Mucosa of rectum (tissue), 2 donors: ENCODE data around the gene UBA6.
A peak's percentile ranks its signal among the peaks of the same experiment; 100 is the strongest.

ENCODE experiments used
- H3K27ac ChIP-seq, 2 donors: one replicate each; pipeline ENCODE4 v1.7.0; 2013; ENCODE audit warnings: inconsistent platforms in 2 of 2, low read depth in 2 of 2, low read length in 2 of 2
- H3K27me3 ChIP-seq, 2 donors: one replicate each; pipeline ENCODE4 v1.7.0; 2013; ENCODE audit warnings: low read length in 2 of 2; ENCODE audit not compliant: control insufficient read depth in 2 of 2, insufficient read depth in 2 of 2
- H3K36me3 ChIP-seq, 2 donors: one replicate each; pipeline ENCODE4 v1.7.0; 2013; ENCODE audit warnings: low read length in 2 of 2; ENCODE audit not compliant: control insufficient read depth in 2 of 2, insufficient read depth in 2 of 2
- H3K4me1 ChIP-seq, 2 donors: one replicate each; pipeline ENCODE4 v1.7.0; 2013; ENCODE audit warnings: low read length in 2 of 2, mild to moderate bottlenecking in 1 of 2; ENCODE audit not compliant: control insufficient read depth in 2 of 2, insufficient read depth in 2 of 2
- H3K4me3 ChIP-seq, 2 donors: one replicate each; pipeline ENCODE4 v1.7.0; 2013; ENCODE audit warnings: low read length in 2 of 2
- H3K9ac ChIP-seq, 2 donors: one replicate each; pipeline ENCODE4 v1.7.0; 2013; ENCODE audit warnings: low read length in 2 of 2, low read depth in 1 of 2, mild to moderate bottlenecking in 1 of 2
- H3K9me3 ChIP-seq, 2 donors: one replicate each; pipeline ENCODE4 v1.7.0; 2013; ENCODE audit warnings: low read length in 2 of 2; ENCODE audit not compliant: control insufficient read depth in 2 of 2
- donor health status: healthy.
- donor health status: Normal muscosa, but diverticular disease.

UBA6 gene

GRCh38 chr4:67699603-67700002 is 1.4 kb downstream of the UBA6 start:
- Histone ChIP-seq H3K27me3 (no peaks in the 10 kb centered on the region), H3K4me1 (peaks cover 0 to 3% of the 10 kb centered on the region in 2 donors), H3K9me3 (no peaks in the 10 kb centered on the region), H3K4me3 (peak overlapping the region; percentile 92 to 97), H3K36me3 (peaks cover 0 to 2% of the 10 kb centered on the region in 2 donors), H3K9ac (no peak overlapping the region), H3K27ac (no peak overlapping the region)

DNA sequence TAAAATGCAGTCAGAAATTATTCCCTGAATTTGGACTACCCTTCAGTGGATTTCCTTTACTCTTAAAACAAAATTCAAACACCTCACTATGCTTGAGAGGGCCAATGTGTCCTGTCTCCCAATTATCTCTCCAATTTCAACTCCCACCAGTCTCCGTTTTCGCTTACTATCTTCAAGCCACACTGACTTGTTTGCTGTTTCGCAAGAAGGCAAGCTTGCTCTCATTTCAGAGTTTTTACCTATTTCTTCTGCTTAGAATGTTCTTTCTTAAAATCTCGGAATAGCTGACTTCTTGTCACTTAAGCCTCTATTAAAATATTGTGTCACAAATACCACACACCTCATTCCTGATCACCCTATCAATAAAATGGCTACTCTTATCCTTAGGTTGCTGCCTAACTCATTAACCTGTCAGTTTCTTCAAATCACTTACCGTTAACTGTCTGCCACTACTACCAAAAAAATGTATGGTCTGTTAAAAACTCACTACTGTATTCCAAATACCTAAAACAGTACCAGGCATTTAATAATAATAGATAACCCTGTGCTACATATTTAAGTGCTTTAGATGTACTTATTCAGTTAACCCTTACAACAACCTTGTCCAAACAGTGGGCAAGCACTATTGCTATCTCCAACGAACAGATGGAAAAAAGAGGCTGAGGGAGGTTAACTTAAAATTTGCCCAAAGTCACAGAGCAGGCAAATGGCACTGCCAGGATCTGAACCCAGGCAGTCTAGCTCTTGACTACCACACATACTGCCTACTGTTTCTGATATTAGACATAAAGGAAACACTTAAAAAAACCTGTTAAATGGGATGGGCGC is 2.9 kb downstream of the UBA6 start:
- Histone ChIP-seq H3K4me3 (no peak overlapping the region), H3K9me3 (no peaks in the 10 kb centered on the region), H3K27ac (no peak overlapping the region), H3K9ac (no peak overlapping the region), H3K27me3 (no peaks in the 10 kb centered on the region), H3K36me3 (peaks cover 0 to 3% of the 10 kb centered on the region in 2 donors), H3K4me1 (peaks cover 0 to 3% of the 10 kb centered on the region in 2 donors)

GRCh38 chr4:67696061-67696460 is 4.9 kb downstream of the UBA6 start:
- Histone ChIP-seq H3K36me3 (peaks cover 9 to 15% of the 10 kb centered on the region in 2 donors), H3K9me3 (no peaks in the 10 kb centered on the region), H3K4me1 (peaks cover 0 to 3% of the 10 kb centered on the region in 2 donors), H3K27ac (no peak overlapping the region), H3K9ac (no peak overlapping the region), H3K27me3 (no peaks in the 10 kb centered on the region), H3K4me3 (no peak overlapping the region)

GRCh38 chr4:67694662-67695061 is 6.3 kb downstream of the UBA6 start:
- Histone ChIP-seq H3K4me3 (no peak overlapping the region), H3K9me3 (no peaks in the 10 kb centered on the region), H3K27me3 (no peaks in the 10 kb centered on the region), H3K4me1 (no peaks in the 10 kb centered on the region), H3K27ac (no peak overlapping the region), H3K9ac (no peak overlapping the region), H3K36me3 (peaks cover 9 to 15% of the 10 kb centered on the region in 2 donors)

DNA sequence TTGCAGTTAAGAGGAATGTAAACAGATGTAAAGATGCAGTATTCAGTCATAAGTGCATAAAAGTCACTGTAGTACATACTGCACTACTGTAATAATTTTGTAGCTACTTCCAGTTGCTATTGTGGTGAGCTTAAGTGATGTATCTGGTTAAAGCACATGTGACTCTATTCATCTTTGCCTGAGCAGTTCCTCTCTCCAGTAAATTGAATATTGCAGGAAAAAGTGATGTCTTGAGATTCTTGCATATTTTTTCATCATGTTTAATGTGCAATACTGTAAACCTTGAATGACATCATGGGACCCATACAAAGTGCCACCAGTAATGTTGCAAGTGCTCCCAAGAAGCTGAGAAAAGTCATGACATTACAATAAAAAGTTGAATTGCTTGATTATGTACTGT is 9.6 kb downstream of the UBA6 start:
- Histone ChIP-seq H3K27ac (no peak overlapping the region), H3K9me3 (no peaks in the 10 kb centered on the region), H3K4me3 (no peak overlapping the region), H3K9ac (no peak overlapping the region), H3K36me3 (peaks cover 9 to 15% of the 10 kb centered on the region in 2 donors), H3K27me3 (no peaks in the 10 kb centered on the region), H3K4me1 (no peaks in the 10 kb centered on the region)

GRCh38 chr4:67687636-67688035 is 13.3 kb downstream of the UBA6 start:
- no peaks in the 10 kb centered on the region for H3K27me3 ChIP-seq
- H3K9me3 ChIP-seq, result no peaks in the 10 kb centered on the region
- H3K9ac ChIP-seq, result no peak overlapping the region
- no peaks in the 10 kb centered on the region for H3K4me1 ChIP-seq
- H3K27ac ChIP-seq, result no peak overlapping the region
- H3K4me3 ChIP-seq, result no peak overlapping the region
- H3K36me3 ChIP-seq, result peaks cover 6 to 10% of the 10 kb centered on the region in 2 donors

DNA sequence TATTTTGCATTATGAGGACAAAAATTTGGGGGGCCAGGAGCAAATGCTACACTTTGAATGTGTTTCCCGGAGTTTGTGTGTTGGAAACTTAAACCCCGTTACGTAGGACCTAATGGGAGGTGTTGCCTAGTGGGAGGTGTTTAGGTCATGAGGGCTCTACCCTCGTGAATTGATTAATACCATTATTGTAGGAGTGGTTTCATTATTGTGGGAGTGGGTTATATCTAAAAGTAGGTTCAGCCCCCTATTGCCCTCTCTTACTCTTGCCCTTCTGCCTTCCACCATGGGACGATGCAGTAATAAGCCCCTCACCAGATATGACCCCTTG is 15.5 kb downstream of the UBA6 start:
- Histone ChIP-seq H3K27me3 (no peaks in the 10 kb centered on the region), H3K36me3 (peaks cover 4% of the 10 kb centered on the region in 2 donors), H3K9ac (no peak overlapping the region), H3K4me3 (no peak overlapping the region), H3K4me1 (no peaks in the 10 kb centered on the region), H3K27ac (no peak overlapping the region), H3K9me3 (no peaks in the 10 kb centered on the region)

DNA sequence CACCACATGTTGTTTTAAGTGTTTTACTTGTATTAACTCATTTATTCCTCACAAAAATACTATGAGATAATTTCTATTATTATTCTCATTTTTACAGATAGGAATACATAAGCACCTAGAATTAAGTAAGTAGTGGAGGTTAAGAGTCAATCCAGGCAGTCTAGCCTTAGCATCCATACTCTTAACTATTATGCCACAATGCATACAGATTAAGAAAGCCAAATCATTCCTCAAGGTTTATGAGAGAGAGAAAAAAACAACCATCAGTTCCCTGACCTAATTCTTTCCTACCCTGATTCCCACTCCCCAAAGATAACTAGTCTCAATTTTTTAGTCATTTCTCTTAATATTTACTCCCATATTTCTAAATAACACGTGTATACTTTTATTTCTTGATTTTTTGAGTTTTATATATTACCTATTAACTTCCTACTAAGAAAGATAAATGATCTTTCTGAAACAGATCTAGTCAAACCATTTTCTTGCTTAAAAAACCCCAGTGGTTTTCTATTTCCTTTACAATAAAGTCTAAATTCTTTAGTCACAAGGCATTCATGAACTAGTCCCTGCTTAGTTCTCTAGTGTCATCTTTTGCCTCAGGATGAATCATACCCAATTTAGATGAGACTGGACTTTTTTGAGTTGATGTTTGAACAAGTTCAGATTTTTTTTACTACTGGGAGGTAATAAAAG is 16.0 kb downstream of the UBA6 start:
- Histone ChIP-seq H3K9ac (no peak overlapping the region), H3K27ac (no peak overlapping the region), H3K27me3 (no peaks in the 10 kb centered on the region), H3K4me3 (no peak overlapping the region), H3K9me3 (no peaks in the 10 kb centered on the region), H3K4me1 (no peaks in the 10 kb centered on the region), H3K36me3 (peaks cover 5 to 8% of the 10 kb centered on the region in 2 donors)

DNA sequence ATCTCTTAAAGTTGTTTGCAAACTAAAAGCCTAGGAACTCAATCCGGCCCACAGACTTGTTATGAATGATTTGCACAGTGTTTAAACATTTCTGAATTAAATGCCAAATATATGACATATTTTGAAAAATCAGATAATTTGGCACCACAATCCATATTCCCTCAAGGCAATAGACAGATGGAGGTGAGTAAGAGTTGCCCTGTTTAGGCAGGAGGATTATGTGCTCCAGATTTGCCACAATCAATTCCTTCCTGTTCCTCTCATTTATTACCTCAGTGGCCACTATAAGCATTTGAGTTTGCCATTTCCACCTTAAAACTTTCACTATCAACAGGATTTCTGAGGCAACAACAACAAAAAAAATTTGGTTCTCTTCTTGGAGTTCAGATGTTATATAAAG is 18.7 kb downstream of the UBA6 start:
- H3K27me3 ChIP-seq, result no peaks in the 10 kb centered on the region
- H3K4me1 ChIP-seq, result no peaks in the 10 kb centered on the region
- H3K9ac ChIP-seq, result no peak overlapping the region
- H3K36me3 ChIP-seq, result peaks cover 8 to 11% of the 10 kb centered on the region in 2 donors
- H3K4me3 ChIP-seq, result no peak overlapping the region
- H3K27ac ChIP-seq, result no peak overlapping the region
- H3K9me3 ChIP-seq, result no peaks in the 10 kb centered on the region

- Histone ChIP-seq H3K4me1 (no peaks in the 10 kb centered on the region), H3K9ac (no peak overlapping the region), H3K4me3 (no peak overlapping the region), H3K27me3 (no peaks in the 10 kb centered on the region), H3K9me3 (no peaks in the 10 kb centered on the region), H3K36me3 (peaks cover 18 to 22% of the 10 kb centered on the region in 2 donors), H3K27ac (no peak overlapping the region)
These were observed 20.3 kb downstream of the UBA6 start for GRCh38 chr4:67680581-67681222.
